Breast epithelium (tissue), 3 donors: Measurements from ENCODE around the gene IHH.

Source experiments
- CTCF ChIP-seq, 3 donors: fragments of 450-650 bp; IDR thresholded peaks; one replicate each; pipeline ENCODE4 v1.5.1; 2016 to 2017; ENCODE audit warnings: antibody characterized with exemption in 3 of 3, mild to moderate bottlenecking in 3 of 3, moderate library complexity in 3 of 3
- POLR2A ChIP-seq: fragments of 450-650 bp; IDR thresholded peaks from one replicate; pipeline ENCODE4 v1.6.1; 2016; ENCODE audit warnings: antibody characterized with exemption, mild to moderate bottlenecking, moderate library complexity

GRCh38 chr2:219032051-219032745, 28.5 kb downstream of the IHH start:
- no peak for TF ChIP-seq CTCF (IDR thresholded peaks at IDR 0.05)
- no peak for TF ChIP-seq POLR2A
